IMR-90 (cell line): Measurements from ENCODE around the gene TCHH.

Experiments
- BHLHE40 ChIP-seq: fragments of 150-350 bp; IDR thresholded peaks from 2 replicates; pipeline ENCODE4 v1.6.1; 2016; ENCODE audit warnings: mild to moderate bottlenecking, low read depth, low read length
- CTCF ChIP-seq: conservative IDR thresholded peaks from 2 replicates; pipeline ENCODE4 v1.5.1; 2012; ENCODE audit warnings: mild to moderate bottlenecking, low read depth, low read length, improper control_type of control experiment
- ELK1 ChIP-seq: fragments of 150-350 bp; IDR thresholded peaks from 2 replicates; pipeline ENCODE4 v1.6.1; 2016; ENCODE audit warnings: low read depth, mild to moderate bottlenecking, low read length, moderate library complexity, borderline replicate concordance
- MXI1 ChIP-seq: IDR thresholded peaks from 2 replicates; pipeline ENCODE4 v1.6.1; 2012; ENCODE audit warnings: low read depth, mild to moderate bottlenecking, low read length, moderate library complexity, borderline replicate concordance
- POLR2A ChIP-seq: IDR thresholded peaks from 2 replicates; pipeline ENCODE4 v1.6.1; 2012; ENCODE audit warnings: mild to moderate bottlenecking, low read depth, low read length
- USF2 ChIP-seq: fragments of 150-350 bp; IDR thresholded peaks from 2 replicates; pipeline ENCODE4 v1.6.1; 2017; ENCODE audit warnings: mild to moderate bottlenecking, antibody characterized with exemption, low read length, low read depth

GRCh38 chr1:152104854-152105253, 10.4 kb downstream of the TCHH start:
- no peak for TF ChIP-seq CTCF
- no peak for TF ChIP-seq USF2
- TF ChIP-seq MXI1 = no peak
- no peak for TF ChIP-seq POLR2A
- no peak for TF ChIP-seq BHLHE40
- TF ChIP-seq ELK1 = no peak
